ENCODE results near the gene OR2L5. TPM values are rescaled to one million over a fixed set of nuclear protein-coding genes. Genes with fewer than 3 reads are reported as not detected.

The OR2L5 gene, protein sequence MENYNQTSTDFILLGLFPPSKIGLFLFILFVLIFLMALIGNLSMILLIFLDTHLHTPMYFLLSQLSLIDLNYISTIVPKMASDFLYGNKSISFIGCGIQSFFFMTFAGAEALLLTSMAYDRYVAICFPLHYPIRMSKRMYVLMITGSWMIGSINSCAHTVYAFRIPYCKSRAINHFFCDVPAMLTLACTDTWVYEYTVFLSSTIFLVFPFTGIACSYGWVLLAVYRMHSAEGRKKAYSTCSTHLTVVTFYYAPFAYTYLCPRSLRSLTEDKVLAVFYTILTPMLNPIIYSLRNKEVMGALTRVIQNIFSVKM
- not detected in 2 replicates for total RNA-seq

DNA sequence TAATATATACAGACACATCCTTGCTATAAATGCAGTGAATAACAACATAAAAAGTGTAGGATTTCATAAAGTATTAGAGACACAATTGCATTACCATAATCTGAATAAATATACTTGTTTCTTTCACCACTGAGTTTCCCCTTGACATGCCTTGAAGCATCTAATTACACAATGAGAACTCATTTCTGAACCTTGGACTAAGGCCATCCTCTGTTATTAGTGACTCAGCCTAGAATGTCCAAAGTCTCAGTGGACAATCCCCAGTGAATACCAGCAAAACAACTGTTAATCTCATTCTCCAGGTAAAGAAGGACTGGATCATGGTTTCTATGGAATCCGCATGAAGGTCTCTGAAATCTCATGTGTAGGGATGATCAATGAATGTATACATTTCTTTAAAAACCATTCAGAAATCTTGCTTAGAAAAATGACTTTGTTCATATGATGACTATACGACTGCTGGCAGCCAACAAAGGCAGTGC, at the start of gene OR2L5:
OR2L5 (plus strand) TSS at position 432 of the 482 bp plus-strand sequence. CDS start 8,288 bp downstream, outside the sequence.

DNA sequence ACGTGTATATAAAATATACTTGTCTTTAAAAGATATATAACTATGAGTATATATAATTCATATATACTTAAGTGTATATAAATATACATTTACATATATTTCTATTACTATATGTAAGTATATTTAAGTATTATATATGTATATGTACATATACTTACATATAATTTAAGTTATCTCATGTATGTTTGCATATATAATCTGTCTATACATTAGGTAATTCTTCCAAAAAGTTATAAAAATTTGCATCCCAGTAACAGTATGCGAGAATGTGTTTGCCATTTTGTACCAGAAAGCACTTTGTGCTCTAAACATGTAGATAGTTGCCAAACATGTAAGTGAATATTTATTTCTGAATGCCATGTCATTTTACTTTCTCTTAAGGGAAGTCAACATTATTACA, 48.5 kb upstream of the OR2L5 start, which contains the start of gene OR2AK2:
OR2AK2 (plus strand) TSS at position 301 of the 400 bp plus-strand sequence. CDS start 144 bp downstream, outside the sequence.

DNA sequence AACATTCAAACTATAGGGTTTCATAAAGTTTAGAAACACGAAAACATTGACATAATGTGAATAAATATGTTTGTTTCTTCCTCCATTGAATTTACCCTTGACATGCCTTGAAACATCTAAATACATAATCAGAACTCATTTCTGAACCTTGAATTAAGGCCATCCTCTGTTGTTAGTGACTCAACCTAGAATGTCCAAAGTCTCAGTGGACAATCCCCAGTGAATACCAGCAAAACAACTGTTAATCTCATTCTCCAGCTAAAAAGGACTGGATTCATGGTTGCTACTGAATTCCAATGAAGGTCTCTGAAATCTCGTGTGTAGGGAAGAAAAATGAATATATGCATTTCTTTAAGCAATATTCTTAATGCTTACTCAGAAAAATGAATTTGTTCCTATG, 16.3 kb downstream of the OR2L5 start, which contains the start of gene OR2L2:
OR2L2 (plus strand) TSS at position 301 of the 400 bp plus-strand sequence. CDS start 8,198 bp downstream, outside the sequence.

DNA sequence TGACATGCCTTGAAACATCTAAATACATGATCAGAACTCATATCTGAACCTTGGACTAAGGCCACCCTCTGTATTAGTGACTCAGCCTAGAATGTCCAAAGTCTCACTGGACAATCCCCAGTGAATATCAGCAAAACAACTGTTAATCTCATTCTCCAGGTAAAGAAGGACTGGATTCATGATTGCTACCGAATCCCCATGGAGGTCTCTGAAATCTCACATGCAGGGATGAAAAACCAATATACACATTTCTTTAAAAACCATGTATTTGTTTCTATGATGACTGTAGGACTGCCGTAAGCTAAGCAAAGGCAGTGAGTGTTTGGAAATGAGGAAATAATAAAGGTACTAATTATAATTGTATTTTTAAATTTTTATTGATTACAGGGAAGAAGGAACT, 33.1 kb downstream of the OR2L5 start, which contains the start of gene OR2L3:
OR2L3 (plus strand) TSS at position 301 of the 400 bp plus-strand sequence. CDS start 13,846 bp downstream, outside the sequence.

Other genes with a start within 250 kb of the OR2L5 start
- gene OR14A16, start 189.5 kb upstream of the OR2L5 start, total RNA-seq: not detected in 2 replicates
- gene OR11L1, start 171.8 kb upstream of the OR2L5 start, total RNA-seq: not detected in 2 replicates
- under 0.01 TPM in 1 of 2 replicates, not detected in the other for gene TRIM58, start 156.5 kb upstream of the OR2L5 start, total RNA-seq
- not detected in 2 replicates for gene OR2W3, start 118.1 kb upstream of the OR2L5 start, total RNA-seq
- not detected in 2 replicates for gene OR2T8, start 93.4 kb upstream of the OR2L5 start, total RNA-seq
- not detected in 2 replicates for gene OR2AJ1, start 88.8 kb upstream of the OR2L5 start, total RNA-seq
- gene OR2L8, start 64.8 kb upstream of the OR2L5 start, total RNA-seq: not detected in 2 replicates
- not detected in 2 replicates for gene OR2AK2, start 48.4 kb upstream of the OR2L5 start, total RNA-seq
- not detected in 2 replicates for gene OR2L2, start 16.4 kb downstream of the OR2L5 start, total RNA-seq
- not detected in 2 replicates for gene OR2L3, start 33.2 kb downstream of the OR2L5 start, total RNA-seq
- gene OR2L13, start 81.5 kb downstream of the OR2L5 start, total RNA-seq: not detected in 2 replicates
- gene OR2M5, start 131.5 kb downstream of the OR2L5 start, total RNA-seq: not detected in 2 replicates
- not detected in 2 replicates for gene OR2M2, start 161.2 kb downstream of the OR2L5 start, total RNA-seq
- gene OR2M3, start 183.6 kb downstream of the OR2L5 start, total RNA-seq: not detected in 2 replicates
- gene OR2M4, start 217.8 kb downstream of the OR2L5 start, total RNA-seq: not detected in 2 replicates